ENCODE results near the gene DCAF10.

DNA sequence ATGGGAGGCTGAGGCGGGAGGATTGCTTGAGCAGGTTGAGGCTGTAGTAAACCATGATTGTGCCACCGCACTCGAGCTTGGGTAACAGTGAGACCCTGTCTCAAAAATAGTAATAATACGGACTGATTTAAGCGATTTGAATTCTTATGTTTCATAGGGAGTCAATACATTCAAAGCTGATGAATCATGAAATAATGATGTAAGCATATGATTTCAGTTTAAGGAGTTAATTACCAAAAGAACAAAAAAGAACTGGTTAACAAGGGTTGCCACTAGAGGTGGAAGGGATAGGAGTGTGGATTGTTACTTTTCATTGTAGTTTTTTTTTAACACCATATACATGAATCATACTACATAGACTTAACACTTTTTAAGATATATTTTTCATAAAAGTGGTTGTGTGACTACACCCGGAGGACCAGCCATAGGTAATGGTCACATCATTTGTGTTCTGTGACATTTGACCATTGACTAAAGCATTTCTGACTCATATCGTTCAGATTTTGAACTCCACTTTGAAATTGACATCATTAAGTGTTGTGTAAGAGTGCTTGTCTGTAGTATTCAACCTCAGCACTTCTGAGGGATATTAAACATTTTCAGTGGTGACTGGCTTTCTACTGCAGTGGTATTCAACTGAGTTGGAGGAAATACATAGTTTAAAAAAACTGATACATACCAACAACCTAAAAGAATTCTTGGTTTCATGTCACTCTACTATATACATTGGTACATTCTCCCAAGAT, 40.0 kb upstream of the DCAF10 start:
- no peak for TF ChIP-seq ZNF274 (IDR thresholded peaks at IDR 0.05; ENCODE audit: low read depth, low read length)
- TF ChIP-seq SUZ12 (IDR thresholded peaks at IDR 0.05; ENCODE audit: extremely low read depth, insufficient read depth, insufficient read length) = no peak
